Measurements from ENCODE around the gene NTN4.

DNA sequence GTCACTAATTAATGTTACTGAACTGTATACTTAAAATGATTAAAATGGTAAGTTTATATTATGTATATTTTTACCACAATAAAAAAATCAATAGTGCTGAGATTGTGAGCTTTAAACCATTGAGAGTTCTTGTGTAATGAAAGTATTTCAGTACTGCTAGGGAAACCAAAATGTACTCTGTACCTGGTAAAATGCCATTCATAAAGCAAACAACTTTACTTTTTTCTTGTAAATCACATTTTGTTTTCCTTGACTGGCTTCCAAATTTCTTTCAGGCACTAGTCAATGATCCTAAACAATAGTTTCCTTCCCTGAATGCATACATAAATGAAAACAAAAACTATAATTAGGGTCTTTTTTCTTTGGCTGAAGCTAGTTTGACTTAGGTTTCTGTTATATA lies 38.8 kb upstream of the NTN4 start:
- TF ChIP-seq, protein P1, sequence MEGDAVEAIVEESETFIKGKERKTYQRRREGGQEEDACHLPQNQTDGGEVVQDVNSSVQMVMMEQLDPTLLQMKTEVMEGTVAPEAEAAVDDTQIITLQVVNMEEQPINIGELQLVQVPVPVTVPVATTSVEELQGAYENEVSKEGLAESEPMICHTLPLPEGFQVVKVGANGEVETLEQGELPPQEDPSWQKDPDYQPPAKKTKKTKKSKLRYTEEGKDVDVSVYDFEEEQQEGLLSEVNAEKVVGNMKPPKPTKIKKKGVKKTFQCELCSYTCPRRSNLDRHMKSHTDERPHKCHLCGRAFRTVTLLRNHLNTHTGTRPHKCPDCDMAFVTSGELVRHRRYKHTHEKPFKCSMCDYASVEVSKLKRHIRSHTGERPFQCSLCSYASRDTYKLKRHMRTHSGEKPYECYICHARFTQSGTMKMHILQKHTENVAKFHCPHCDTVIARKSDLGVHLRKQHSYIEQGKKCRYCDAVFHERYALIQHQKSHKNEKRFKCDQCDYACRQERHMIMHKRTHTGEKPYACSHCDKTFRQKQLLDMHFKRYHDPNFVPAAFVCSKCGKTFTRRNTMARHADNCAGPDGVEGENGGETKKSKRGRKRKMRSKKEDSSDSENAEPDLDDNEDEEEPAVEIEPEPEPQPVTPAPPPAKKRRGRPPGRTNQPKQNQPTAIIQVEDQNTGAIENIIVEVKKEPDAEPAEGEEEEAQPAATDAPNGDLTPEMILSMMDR (IDR thresholded peaks at IDR 0.05): no peak
- TF ChIP-seq POLR2AphosphoS5 (IDR thresholded peaks at IDR 0.05) (no peak), POLR2A (IDR thresholded peaks at IDR 0.05) (no peak), EP300 (IDR thresholded peaks at IDR 0.05; ENCODE audit: low read depth) (no peak)
